Sigmoid colon (tissue), 4 donors: Measurements from ENCODE around the gene HYAL4.

Source experiments
- EP300 ChIP-seq, 4 donors: sonication (generic); formaldehyde crosslinking; IDR thresholded peaks; one replicate each; pipeline ENCODE4 v1.6.1; 2017; ENCODE audit warnings: antibody characterized with exemption in 4 of 4
- POLR2A ChIP-seq, 2 donors: fragments of 450-650 bp; IDR thresholded peaks; one replicate each; pipeline ENCODE4 v1.6.1; 2016; ENCODE audit warnings: antibody characterized with exemption in 2 of 2, mild to moderate bottlenecking in 2 of 2, moderate library complexity in 2 of 2
- TF ChIP-seq, protein P1 (sequence below), 4 experiments: fragments of 450-650 bp in 3 of 4; fragments of 200-600 bp in 1 of 4; IDR thresholded peaks; one replicate each; pipeline ENCODE4 v1.5.1; 2016 to 2019; ENCODE audit warnings: antibody characterized with exemption in 4 of 4, mild to moderate bottlenecking in 3 of 4, moderate library complexity in 2 of 4

DNA sequence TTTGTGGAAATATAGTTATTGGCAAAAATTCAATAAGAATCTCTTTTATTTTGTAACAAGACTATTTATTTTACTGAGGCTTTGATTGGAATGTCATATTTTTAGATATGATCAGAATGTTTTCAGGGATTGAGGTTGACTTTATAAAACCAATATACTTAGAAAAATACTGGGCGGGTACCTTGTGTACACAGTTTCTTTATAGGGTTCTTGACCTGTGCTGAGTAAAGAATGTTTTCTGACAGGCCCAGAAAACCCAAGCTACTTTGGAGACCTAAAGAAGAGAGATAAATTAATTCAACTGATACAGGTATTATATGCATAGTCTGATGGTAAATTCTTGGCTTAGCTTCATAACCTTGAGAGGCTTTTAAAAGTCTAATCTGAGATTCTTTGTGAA is 56.1 kb downstream of the HYAL4 start:
- no peak for TF ChIP-seq EP300 (IDR thresholded peaks at IDR 0.05)
- TF ChIP-seq, protein P1, sequence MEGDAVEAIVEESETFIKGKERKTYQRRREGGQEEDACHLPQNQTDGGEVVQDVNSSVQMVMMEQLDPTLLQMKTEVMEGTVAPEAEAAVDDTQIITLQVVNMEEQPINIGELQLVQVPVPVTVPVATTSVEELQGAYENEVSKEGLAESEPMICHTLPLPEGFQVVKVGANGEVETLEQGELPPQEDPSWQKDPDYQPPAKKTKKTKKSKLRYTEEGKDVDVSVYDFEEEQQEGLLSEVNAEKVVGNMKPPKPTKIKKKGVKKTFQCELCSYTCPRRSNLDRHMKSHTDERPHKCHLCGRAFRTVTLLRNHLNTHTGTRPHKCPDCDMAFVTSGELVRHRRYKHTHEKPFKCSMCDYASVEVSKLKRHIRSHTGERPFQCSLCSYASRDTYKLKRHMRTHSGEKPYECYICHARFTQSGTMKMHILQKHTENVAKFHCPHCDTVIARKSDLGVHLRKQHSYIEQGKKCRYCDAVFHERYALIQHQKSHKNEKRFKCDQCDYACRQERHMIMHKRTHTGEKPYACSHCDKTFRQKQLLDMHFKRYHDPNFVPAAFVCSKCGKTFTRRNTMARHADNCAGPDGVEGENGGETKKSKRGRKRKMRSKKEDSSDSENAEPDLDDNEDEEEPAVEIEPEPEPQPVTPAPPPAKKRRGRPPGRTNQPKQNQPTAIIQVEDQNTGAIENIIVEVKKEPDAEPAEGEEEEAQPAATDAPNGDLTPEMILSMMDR (IDR thresholded peaks at IDR 0.05), result no peak
- no peak for TF ChIP-seq POLR2A (IDR thresholded peaks at IDR 0.05)
